HG03108 (cell line): Measurements from ENCODE around the gene THADA.
"Not testable (repeated sequence)": the region's sequence is repeated elsewhere in the genome, so short reads cannot be mapped to it uniquely, and the experiment has no call there.

Source experiments
- ATAC-seq: cut with Tn5 transposase; IDR thresholded peaks from one replicate; pipeline ENCODE4 v1.9.1; 2021; ENCODE audit warnings: moderate library complexity; ENCODE audit not compliant: unreplicated experiment

THADA gene

DNA sequence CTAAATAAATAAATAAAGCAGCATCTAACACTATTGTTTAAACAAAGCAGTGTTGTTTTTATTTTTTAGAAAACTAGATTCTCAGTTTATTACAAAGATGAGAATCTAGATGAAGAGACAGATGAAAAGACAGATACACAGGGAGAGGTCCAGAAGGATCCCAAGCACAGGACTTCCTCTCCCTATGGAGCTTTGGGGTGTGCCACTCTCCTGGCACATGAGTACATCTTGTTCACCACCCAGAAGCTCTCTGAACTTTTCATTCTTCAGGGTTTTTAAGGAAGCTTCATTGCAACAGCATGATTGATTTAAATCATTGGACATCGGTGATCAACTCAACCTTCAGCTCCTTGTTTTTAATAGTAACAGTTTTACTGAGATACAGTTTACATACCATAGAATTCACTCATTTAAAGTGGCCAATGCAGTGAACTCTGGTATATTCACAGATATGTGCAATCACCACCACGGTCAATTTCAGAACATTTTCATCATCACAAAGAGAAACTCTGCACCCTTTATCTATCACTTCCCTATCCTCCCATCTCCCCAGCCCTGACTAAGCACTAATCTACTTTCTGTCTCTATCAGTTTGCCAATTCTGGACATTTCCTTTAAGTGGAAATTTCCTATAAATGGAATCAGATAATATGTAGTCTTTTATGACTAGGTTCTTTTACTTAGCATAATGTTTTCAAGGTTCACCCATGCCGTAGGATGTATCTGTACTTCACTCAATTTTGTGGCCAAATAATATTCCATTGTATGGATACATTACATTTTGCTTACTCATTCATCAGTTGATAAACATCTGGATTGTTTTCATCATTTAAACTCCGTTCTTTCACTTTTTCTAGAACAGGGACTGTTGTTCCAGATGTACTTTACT lies 307.2 kb downstream of the THADA start:
- ATAC-seq, result no peak

- ATAC-seq, result no peak
Measured at GRCh38 chr2:43285987-43286386, 309.9 kb downstream of the THADA start.

GRCh38 chr2:43284967-43285366 lies 310.9 kb downstream of the THADA start:
- ATAC-seq, result no peak

- not testable (repeated sequence) for ATAC-seq
Measured at GRCh38 chr2:43284347-43284746, 311.5 kb downstream of the THADA start.

GRCh38 chr2:43280994-43281393 lies 314.8 kb downstream of the THADA start:
- no peak for ATAC-seq

DNA sequence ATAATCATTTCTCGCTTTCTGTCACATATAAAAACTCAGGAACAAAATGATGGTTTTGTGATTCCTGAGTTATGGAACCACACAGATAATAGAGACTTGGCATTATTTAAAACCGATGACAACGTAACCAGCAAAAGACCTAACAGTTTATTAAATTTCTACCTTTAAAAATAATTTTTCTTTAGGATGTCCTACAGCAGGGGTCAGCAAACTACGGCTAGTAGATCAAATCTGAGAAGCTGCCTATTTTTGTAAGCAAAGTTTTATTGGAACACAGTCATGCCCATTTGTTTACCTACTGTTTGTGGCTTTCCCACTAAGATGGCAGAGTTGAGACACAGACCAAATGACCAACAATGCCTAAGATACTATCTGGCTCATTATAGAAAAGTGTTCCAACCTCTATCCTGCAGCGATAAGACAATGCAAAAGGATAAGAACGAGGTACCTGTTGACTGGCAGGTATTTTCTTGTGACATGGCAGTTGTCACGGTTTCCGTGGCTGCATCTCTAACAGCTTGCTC lies 316.5 kb downstream of the THADA start:
- ATAC-seq, result no peak

- no peak for ATAC-seq
Measured at GRCh38 chr2:43278564-43279220, 317.1 kb downstream of the THADA start.

GRCh38 chr2:43276962-43277391 lies 318.9 kb downstream of the THADA start:
- no peak for ATAC-seq

DNA sequence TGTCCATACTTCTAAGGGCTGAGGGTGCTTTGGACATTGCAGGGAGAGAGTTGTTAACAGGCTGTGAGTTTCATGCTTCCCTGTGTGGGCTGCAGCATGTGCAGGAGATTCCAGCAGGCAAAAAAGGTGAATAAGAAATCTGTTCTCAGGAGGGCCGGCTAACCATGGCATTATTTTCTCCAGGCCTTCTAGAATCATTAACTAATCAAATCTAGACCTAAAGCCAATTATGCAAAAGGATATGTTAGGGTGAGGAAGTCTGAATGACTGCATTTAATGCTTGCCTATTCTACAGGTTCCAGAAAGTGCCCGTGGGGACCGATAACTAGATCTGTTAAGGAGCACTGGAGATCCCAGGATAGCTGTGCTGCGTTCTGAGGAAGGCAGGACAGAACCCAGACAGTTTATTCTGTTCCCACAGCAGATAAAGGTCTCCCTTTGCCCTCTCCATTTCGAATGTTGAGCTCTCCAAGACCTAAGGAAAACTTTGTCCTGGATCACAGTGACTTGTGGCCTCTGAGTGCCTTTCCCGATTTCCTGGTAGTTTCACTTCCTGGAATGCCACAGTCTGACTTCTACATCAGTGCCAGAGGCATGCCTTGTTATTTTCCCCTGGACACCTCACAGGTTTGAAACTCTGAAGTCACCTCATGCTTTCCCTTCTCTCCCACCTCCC lies 319.4 kb downstream of the THADA start:
- no peak for ATAC-seq

DNA sequence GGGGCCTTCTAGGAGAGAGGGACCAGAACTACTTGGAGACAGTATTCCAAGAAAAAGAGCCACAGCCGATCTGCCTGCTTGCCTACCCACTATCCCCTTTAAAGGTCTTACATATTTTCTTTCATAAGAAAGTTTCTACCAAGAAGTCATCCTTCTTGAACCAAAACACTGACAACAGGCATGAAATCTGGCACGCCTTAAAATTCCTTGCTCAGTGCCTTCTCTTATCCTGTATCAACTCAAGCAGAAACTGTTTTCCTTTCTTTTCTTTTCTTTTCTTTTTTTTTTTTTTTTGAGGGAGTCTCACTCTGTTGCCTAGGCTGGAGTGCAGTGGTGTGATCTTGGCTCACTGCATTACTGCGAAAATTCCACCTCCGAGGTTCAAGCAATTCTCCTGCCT lies 321.1 kb downstream of the THADA start:
- ATAC-seq, result no peak

GRCh38 chr2:43274055-43274454 lies 321.8 kb downstream of the THADA start:
- no peak for ATAC-seq

- peak; percentile 72 for ATAC-seq
Measured at GRCh38 chr2:43273529-43273928, 322.3 kb downstream of the THADA start.

DNA sequence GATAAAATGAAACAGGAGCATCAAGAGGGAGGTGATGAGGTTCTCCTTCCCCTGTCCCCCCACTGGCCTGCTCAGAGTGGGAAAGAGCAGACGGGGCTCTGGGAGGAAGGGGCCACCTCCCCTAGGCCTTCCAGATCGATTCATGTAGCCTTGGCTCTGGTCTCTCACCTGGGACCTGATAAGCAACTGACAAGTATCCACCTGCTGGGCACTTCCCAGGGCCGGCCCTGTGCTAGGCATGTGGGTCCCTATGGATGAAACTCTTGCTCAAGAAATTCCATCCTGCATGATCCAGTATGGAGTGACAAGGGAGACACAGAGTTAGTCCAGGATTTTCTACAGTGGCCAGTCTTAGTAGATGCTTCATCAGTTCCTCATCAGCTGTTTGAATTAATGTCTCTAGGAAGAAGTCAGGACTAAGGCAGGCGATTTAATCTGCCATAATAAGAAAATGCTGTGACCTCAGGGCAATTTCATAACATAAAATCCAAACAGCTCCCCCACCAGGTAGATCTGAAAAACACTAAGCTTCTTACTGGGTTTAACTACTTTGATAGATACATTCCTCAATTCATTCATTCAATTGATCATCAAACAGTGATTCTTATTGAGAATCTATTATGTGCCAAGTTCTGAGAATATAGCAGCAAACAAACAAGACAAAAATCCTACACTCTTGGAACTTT lies 324.8 kb downstream of the THADA start:
- no peak for ATAC-seq

- ATAC-seq, result no peak
Measured at GRCh38 chr2:43270461-43270860, 325.4 kb downstream of the THADA start.

- no peak for ATAC-seq
Measured at GRCh38 chr2:43269706-43270105, 326.1 kb downstream of the THADA start.

- ATAC-seq, result no peak
Measured at GRCh38 chr2:43269074-43269572, 326.7 kb downstream of the THADA start.

DNA sequence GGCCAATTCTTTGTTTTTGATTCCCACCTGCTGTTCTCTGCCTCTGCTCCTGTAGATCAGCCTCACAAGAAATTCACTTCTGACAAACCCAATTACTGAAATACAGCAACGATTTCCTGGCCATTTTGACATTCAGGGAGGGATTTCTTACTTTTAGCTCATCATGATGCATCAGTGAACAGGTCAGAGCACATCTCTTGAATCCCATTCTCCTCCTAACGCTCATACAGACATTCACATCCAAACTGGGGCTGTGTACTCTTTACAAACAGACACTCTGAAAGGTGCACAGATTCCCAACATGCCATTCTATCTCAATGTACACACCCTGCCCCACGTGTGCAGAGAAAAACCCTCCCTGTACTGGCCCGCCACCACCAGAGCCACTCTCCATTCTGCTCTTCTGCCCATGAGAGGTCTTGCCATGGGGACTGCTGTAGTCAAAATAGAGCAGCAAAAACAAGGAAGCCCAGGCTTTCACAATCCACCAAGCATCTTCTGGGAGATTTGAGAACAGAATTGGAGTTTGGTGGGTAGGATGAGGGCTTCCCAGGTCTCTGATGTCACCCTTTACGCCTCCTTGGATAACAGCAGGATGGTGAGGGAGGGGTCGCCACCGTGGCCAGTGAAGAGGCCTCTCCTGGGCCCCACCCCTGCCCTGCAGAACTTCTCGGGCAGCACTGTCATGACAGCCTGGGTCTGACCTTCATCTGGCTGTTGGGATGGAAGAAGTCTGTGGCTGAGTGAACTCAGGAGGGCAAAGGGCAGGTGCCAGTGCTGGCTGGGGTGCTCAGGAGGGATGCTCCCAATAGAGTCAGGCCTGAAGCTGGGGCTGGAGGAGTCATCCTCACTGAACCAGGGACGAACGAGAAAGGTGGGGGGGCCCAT lies 327.5 kb downstream of the THADA start:
- no peak for ATAC-seq

GRCh38 chr2:43267381-43267780 lies 328.5 kb downstream of the THADA start:
- ATAC-seq, result no peak

DNA sequence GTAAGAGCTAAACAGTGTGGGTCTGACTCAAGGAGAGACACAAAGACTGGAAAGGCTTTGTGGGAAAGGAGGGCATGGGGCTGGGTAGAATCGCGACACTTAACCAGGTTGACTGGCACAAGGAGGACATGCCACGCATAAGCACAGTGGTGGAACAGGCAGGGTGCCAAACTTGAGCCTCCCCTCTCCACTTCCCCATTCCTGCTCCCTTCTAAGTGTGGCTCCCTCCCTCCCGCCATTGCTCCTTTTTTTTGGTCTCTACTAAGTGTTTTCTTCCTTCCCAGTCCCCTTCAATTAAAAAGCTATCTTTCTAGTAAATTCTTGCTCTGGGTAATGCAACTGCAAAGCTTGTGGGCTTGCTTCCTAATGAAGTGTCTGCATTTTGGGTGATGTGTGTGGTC lies 329.1 kb downstream of the THADA start:
- ATAC-seq, result no peak

DNA sequence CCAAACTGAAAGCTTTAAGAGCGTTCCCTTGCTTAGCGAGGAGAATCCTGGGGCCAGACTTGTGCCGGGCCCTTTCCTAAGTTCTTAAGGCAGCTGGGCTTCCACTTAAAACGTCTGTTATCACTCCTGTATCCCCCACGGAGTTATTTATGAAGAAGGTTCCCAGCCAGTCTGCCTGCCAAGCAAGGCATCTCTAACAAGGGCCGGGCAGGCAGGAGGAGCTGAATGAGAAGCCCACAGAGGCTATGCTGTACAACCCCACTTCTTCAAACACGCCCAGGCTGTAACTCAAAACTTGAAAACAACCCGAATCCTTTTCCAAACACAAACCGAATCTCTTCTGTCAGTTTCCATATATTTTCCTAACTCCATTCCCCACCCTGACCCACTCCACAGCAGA lies 330.4 kb downstream of the THADA start:
- no peak for ATAC-seq
